Measurements from ENCODE around the gene CERKL.

Gene CERKL

DNA sequence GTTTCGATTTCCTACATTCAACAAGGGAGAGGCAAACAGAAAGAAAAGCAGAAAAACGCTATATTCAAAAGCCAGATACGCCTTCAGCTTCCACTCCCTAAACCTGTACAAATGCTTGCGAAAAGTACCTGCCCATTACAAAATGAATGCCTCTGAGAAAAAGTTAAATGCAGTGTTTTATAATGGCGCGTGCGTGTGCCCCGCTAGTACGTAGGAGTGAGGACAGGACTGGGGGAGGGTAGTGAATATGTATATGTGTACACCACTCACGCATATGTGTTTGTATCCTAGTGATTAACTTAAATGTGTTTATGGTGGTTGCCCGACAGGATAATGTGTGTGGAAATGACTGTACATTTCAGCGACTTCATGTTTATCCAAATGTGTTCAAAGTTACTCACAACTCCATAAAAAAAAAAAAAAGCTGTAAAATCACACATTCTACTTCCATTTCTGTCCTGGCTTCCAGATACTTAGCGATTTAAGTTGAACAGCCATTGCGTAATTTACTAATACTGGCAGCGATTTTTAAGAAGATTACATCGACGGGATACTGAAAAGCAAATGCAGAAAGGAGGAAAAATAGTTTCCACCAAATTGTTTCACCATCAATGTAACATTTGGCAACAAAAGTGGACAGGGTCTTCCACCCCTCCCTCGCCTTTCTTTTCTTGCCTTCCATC, 22.1 kb upstream of the CERKL start:
- H3K27ac Mint-ChIP-seq: no peak overlapping the region
- peaks cover 98% of the 10 kb centered on the region for H3K27me3 Mint-ChIP-seq (ENCODE audit: low read depth, poor library complexity)
- DNase-seq: no peak
- no peaks in the 10 kb centered on the region for H3K36me3 Mint-ChIP-seq (ENCODE audit: low read depth)
- no peak overlapping the region for H3K4me3 Mint-ChIP-seq
- peaks cover 31% of the 10 kb centered on the region for H3K4me1 Mint-ChIP-seq
- peaks cover 7% of the 10 kb centered on the region for H3K9me3 Mint-ChIP-seq
- TF ChIP-seq, protein P1, sequence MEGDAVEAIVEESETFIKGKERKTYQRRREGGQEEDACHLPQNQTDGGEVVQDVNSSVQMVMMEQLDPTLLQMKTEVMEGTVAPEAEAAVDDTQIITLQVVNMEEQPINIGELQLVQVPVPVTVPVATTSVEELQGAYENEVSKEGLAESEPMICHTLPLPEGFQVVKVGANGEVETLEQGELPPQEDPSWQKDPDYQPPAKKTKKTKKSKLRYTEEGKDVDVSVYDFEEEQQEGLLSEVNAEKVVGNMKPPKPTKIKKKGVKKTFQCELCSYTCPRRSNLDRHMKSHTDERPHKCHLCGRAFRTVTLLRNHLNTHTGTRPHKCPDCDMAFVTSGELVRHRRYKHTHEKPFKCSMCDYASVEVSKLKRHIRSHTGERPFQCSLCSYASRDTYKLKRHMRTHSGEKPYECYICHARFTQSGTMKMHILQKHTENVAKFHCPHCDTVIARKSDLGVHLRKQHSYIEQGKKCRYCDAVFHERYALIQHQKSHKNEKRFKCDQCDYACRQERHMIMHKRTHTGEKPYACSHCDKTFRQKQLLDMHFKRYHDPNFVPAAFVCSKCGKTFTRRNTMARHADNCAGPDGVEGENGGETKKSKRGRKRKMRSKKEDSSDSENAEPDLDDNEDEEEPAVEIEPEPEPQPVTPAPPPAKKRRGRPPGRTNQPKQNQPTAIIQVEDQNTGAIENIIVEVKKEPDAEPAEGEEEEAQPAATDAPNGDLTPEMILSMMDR (IDR thresholded peaks at IDR 0.05): no peak

DNA sequence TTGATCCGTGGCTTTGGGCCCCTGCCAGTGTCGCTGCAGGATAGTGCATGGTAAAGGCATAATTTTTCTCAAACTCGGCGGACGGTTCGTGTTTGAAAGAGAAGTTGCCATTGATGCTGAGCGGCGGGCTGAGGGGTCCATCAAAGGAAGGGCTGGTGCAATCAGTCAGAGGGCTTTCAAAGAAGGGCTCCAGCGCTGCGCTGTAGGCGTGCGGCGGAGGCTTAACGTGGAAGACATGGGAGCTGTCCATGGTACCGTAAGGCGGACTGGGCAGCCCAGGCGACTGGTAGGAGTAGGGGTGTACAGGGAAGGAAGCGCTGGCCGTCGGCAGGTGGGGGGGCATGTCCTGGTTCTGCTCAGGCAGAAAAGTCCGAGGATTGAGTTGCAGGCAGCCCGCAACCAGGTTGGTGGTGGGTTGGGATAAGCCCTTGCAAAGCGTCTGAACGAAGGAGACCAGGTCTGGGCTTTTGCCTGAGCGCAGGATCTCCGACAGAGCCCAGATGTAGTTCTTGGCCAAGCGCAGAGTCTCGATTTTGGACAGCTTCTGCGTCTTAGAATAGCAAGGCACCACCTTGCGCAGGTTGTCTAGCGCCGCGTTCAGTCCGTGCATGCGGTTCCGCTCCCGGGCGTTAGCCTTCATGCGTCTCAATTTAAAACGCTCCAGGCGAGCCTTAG, 21.1 kb upstream of the CERKL start:
- Mint-ChIP-seq H3K4me1 (peaks cover 25% of the 10 kb centered on the region), H3K9me3 (peaks cover 7% of the 10 kb centered on the region), H3K4me3 (no peak overlapping the region), H3K27ac (no peak overlapping the region), H3K27me3 (ENCODE audit: low read depth, poor library complexity) (peaks cover 95% of the 10 kb centered on the region), H3K36me3 (ENCODE audit: low read depth) (no peaks in the 10 kb centered on the region)
- peak; percentile 95 for DNase-seq
- TF ChIP-seq, protein P1 (IDR thresholded peaks at IDR 0.05): no peak

DNA sequence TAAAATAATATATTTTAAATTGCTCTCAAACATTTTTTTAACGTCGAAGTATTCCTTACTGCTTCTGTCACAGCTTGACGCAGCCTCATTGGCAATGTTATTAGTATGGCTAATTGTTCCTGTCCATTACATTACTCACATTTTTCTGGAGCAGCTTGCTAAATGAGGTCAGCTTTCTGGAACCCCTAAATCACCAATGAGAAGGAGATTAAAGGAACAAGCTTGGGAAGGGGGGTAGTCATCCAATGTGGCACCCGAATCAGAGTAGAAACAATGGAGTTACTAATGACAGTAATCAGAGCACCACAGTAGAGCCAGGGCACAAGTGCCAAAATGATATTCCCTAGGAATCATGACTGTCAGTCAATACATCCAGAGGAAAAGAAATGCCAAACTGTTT, 18.3 kb upstream of the CERKL start:
- no peaks in the 10 kb centered on the region for H3K36me3 Mint-ChIP-seq (ENCODE audit: low read depth)
- H3K27me3 Mint-ChIP-seq (ENCODE audit: low read depth, poor library complexity): peaks cover 84% of the 10 kb centered on the region
- no peak for DNase-seq
- H3K9me3 Mint-ChIP-seq: peaks cover 7% of the 10 kb centered on the region
- H3K4me3 Mint-ChIP-seq: no peak overlapping the region
- TF ChIP-seq, protein P1 (IDR thresholded peaks at IDR 0.05): no peak
- no peak overlapping the region for H3K27ac Mint-ChIP-seq
- H3K4me1 Mint-ChIP-seq: no peaks in the 10 kb centered on the region

DNA sequence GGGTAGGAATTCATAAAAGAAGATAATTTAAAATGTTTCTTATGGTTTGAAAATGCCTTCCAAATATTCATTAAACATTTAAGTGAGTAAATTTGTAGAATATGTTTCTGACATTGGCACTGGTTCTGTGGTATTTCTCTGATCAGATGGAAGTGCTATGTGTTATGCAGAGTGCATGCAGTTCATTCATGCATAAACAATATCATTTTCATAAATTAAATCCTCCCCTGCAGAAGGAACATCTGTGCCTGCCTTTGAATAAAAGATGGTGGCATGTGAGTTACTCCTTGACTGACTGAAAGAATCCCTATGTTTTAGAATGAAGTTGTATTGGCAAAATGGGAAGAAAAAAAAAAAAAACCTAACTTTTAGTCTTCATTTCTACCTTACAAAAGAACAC, 17.6 kb upstream of the CERKL start:
- H3K4me1 Mint-ChIP-seq: no peaks in the 10 kb centered on the region
- no peaks in the 10 kb centered on the region for H3K36me3 Mint-ChIP-seq (ENCODE audit: low read depth)
- H3K9me3 Mint-ChIP-seq: peaks cover 3% of the 10 kb centered on the region
- TF ChIP-seq, protein P1 (IDR thresholded peaks at IDR 0.05): no peak
- no peak overlapping the region for H3K27ac Mint-ChIP-seq
- H3K4me3 Mint-ChIP-seq: no peak overlapping the region
- H3K27me3 Mint-ChIP-seq (ENCODE audit: low read depth, poor library complexity): peaks cover 76% of the 10 kb centered on the region
- DNase-seq: no peak

DNA sequence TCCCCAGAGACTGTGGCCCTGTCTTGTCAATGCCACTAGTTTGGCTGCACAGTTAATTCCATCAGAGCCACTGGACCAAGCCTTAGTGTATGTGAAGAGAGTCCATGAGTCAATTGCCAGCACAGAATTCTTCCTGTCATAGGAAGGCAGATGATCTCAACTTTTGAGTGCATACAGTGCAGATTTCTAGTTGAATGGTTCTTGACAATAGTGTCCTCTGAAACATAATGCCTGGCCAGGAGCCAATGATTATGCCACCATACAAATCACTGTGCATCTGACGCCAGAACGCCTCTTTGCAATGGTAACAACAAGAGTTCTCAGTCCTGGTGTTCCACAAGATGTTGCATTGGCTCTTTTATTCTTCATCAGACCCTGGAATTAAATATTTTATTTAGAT, 16.3 kb upstream of the CERKL start:
- no peak for DNase-seq
- Mint-ChIP-seq H3K27me3 (ENCODE audit: low read depth, poor library complexity) (peaks cover 67% of the 10 kb centered on the region), H3K4me1 (no peaks in the 10 kb centered on the region), H3K27ac (no peak overlapping the region), H3K36me3 (ENCODE audit: low read depth) (no peaks in the 10 kb centered on the region), H3K4me3 (no peak overlapping the region), H3K9me3 (no peaks in the 10 kb centered on the region)
- TF ChIP-seq, protein P1 (IDR thresholded peaks at IDR 0.05): no peak

Measured in nephron progenitor cell (in vitro differentiated cells).